HepG2 (cell line): Measurements from ENCODE around the gene SCEL. TPM values are rescaled to one million over a fixed set of nuclear protein-coding genes. Genes with fewer than 3 reads are reported as not detected.

ENCODE experiments used
- ATAC-seq: fragments of 200-7000 bp; cut with Tn5 transposase; 3 replicates; pipeline ENCODE4 v1.9.1; 2020; ENCODE audit warnings: mild to moderate bottlenecking, moderate library complexity
- BruUV-seq: library from RNA; stranded (reverse); fragments of 400-500 nt; replicated peaks from 2 replicates; lab custom pipeline; 2021; lab: Mats Ljungman, UMichigan
- CTCF ChIA-PET: fragments of 300-600 bp; formaldehyde crosslinking; extraction: SDS; loops from one replicate; lab custom pipeline; 2021; ENCODE audit warnings: low total read pairs, inconsistent platforms, low intra/inter-chr PET ratio; lab: Yijun Ruan, JAX
- POLR2A ChIA-PET: fragments of 350-600 bp; sonication (Branson Sonifier 250); formaldehyde crosslinking; loops from one replicate; lab custom pipeline; 2020; ENCODE audit warnings: antibody characterized with exemption, inconsistent platforms; lab: Yijun Ruan, JAX
- DNase-seq: peaks from one replicate; pipeline ENCODE4 v3.0.0-alpha.2; 2015; ENCODE audit warnings: low spot score
- FAIRE-seq: peaks from 3 replicates; lab custom pipeline; 2011; peaks lifted over from hg19 to GRCh38; lab: Jason Lieb, UNC
- H2AFZ ChIP-seq: one replicate; pipeline ENCODE4 v1.6.1; 2011; ENCODE audit warnings: low read length, inconsistent platforms
- H3K27ac ChIP-seq: fragments of 300-600 bp; 3 replicates; pipeline ENCODE4 v1.8.0; 2011; ENCODE audit warnings: mixed run types, mild to moderate bottlenecking, mixed read lengths, low read length, inconsistent platforms; ENCODE audit not compliant: insufficient read depth; ENCODE audit errors: extremely low read length
- H3K27me3 ChIP-seq, 2 experiments: fragments of 200-600 bp in 1 of 2; 2 replicates in 1 of 2; 3 replicates in 1 of 2; pipeline versions ENCODE4 v1.6.0 to v1.8.0; 2011; ENCODE audit warnings: low read length in 2 of 2, mild to moderate bottlenecking in 2 of 2, moderate library complexity in 2 of 2, inconsistent platforms in 1 of 2; ENCODE audit not compliant: insufficient read depth in 2 of 2, control insufficient read depth in 1 of 2
- H3K36me3 ChIP-seq, 2 experiments: fragments of 200-600 bp in 1 of 2; replicated peaks in 1 of 2; 2 replicates in 1 of 2; 3 replicates in 1 of 2; pipeline versions ENCODE4 v1.5.1 to v1.8.0; 2011; ENCODE audit warnings: low read length in 2 of 2, inconsistent platforms in 1 of 2; ENCODE audit not compliant: insufficient read depth in 2 of 2, control insufficient read depth in 1 of 2
- H3K4me1 ChIP-seq: 2 replicates; pipeline ENCODE4 v1.5.1; 2012; ENCODE audit warnings: low read length, inconsistent platforms; ENCODE audit not compliant: insufficient read depth
- H3K4me2 ChIP-seq: 2 replicates; pipeline ENCODE4 v1.6.0; 2011; ENCODE audit warnings: low read depth, low read length, inconsistent platforms
- H3K4me3 ChIP-seq, 3 experiments: fragments of 200-600 bp in 1 of 3; sonication (generic), shearing (Covaris generic) in 1 of 3; replicated peaks in 1 of 3; 2 replicates each; pipeline ENCODE4 v1.5.1; 2011 to 2016; ENCODE audit warnings: low read length in 3 of 3, inconsistent platforms in 2 of 3, low read depth in 2 of 3, mild to moderate bottlenecking in 2 of 3, control low read depth in 1 of 3, mixed read lengths in 1 of 3; ENCODE audit not compliant: insufficient read depth in 1 of 3
- H3K79me2 ChIP-seq: one replicate; pipeline ENCODE4 v1.6.1; 2011; ENCODE audit warnings: low read length, inconsistent platforms; ENCODE audit not compliant: insufficient read depth
- H3K9ac ChIP-seq: 2 replicates; pipeline ENCODE4 v1.6.0; 2011; ENCODE audit warnings: mild to moderate bottlenecking, low read depth, low read length, inconsistent platforms; ENCODE audit not compliant: insufficient read depth
- H3K9me3 ChIP-seq: 2 replicates; pipeline ENCODE4 v1.5.1; 2012; ENCODE audit warnings: mild to moderate bottlenecking, low read length
- H4K20me1 ChIP-seq: 2 replicates; pipeline ENCODE4 v1.6.0; 2011; ENCODE audit warnings: inconsistent platforms, mild to moderate bottlenecking, low read length, moderate library complexity; ENCODE audit not compliant: insufficient read depth
- DNMT3B ChIP-seq: conservative IDR thresholded peaks from 2 replicates; pipeline ENCODE4 v1.6.1; 2016; ENCODE audit warnings: missing biosample characterization, control low read depth
- FOXK2 ChIP-seq: fragments of 450-650 bp; IDR thresholded peaks from 2 replicates; pipeline ENCODE4 v1.6.1; 2016
- SP5 ChIP-seq: IDR thresholded peaks from 2 replicates; pipeline ENCODE4 v1.6.1; 2016; ENCODE audit warnings: low read depth, borderline replicate concordance
- TOE1 ChIP-seq: sonication (generic); formaldehyde crosslinking; IDR thresholded peaks from 2 replicates; pipeline ENCODE4 v1.4.0; 2020; ENCODE audit warnings: mild to moderate bottlenecking, missing genetic modification reagents
- TRIM22 ChIP-seq: fragments of 450-650 bp; IDR thresholded peaks from 2 replicates; pipeline ENCODE4 v1.6.1; 2017
- YY1 ChIP-seq: IDR thresholded peaks from 2 replicates; pipeline ENCODE4 v1.6.1; 2011; ENCODE audit warnings: low read length, low read depth, moderate library complexity, mild to moderate bottlenecking; ENCODE audit not compliant: insufficient read depth, insufficient replicate concordance
- ZBTB7A ChIP-seq: sonication (generic); formaldehyde crosslinking; IDR thresholded peaks from 2 replicates; pipeline ENCODE4 v1.8.0; 2022; ENCODE audit warnings: mild to moderate bottlenecking, missing genetic modification reagents
- ZNF549 ChIP-seq: sonication (generic); formaldehyde crosslinking; IDR thresholded peaks from 2 replicates; pipeline ENCODE4 v1.5.0; 2020; ENCODE audit warnings: missing genetic modification reagents
- ZNF580 ChIP-seq: IDR thresholded peaks from 2 replicates; pipeline ENCODE4 v1.6.1; 2016; ENCODE audit warnings: low read depth, borderline replicate concordance
- WGBS: methylation state at CpG from one replicate; pipeline ENCODE4 v1.1.6; 2017; ENCODE audit warnings: low lambda C conversion rate; 5-methylcytosine and 5-hydroxymethylcytosine counted together
- in situ Hi-C: cut with HindIII; loops from 2 replicates; pipeline ENCODE4 v1.10.0; 2017; ENCODE audit warnings: low pct_unique_long_range_greater_than_20kb; ENCODE audit not compliant: extremely low pct_ligation_motif_present
- intact Hi-C: fragments of 100-400 bp; cut with micrococcal nuclease; formaldehyde crosslinking; loops from one replicate; pipeline ENCODE4 v1.10.0; 2022; ENCODE audit not compliant: unreplicated experiment
- polyA plus RNA-seq, 8 experiments: library from polyadenylated mRNA; depleted of rRNA in 3 of 8; stranded (reverse) in 7 of 8; unstranded in 1 of 8; fragments of >200 nt; fragmentation: Illumina TruSeq in 4 of 8; extraction: Trizol in 4 of 8; gene quantifications; 2 replicates each; pipeline versions ENCODE4 v1.2.1 to v1.2.3, GENCODE V29; 2011 to 2016; ENCODE audit warnings: low read depth in 4 of 8, missing spikeins in 1 of 8, mixed read lengths in 1 of 8; ENCODE audit not compliant: insufficient read depth in 1 of 8
- total RNA-seq, 5 experiments: library from RNA; depleted of rRNA; stranded (reverse); fragments of >200 nt; fragmentation: Illumina TruSeq; extraction: Trizol; gene quantifications; 2 replicates each; pipeline ENCODE4 v1.2.3, GENCODE V29; 2016; ENCODE audit warnings: low read depth in 1 of 5
- TF ChIP-seq, protein P1 (sequence below): sonication (generic); formaldehyde crosslinking; IDR thresholded peaks from 2 replicates; pipeline ENCODE4 v1.5.0; 2020; ENCODE audit warnings: mild to moderate bottlenecking, missing genetic modification reagents, moderate library complexity
- TF ChIP-seq, protein P2 (sequence below): IDR thresholded peaks from 2 replicates; pipeline ENCODE4 v1.6.1; 2018; ENCODE audit warnings: missing genetic modification reagents, mild to moderate bottlenecking, missing compliant biosample characterization
- TF ChIP-seq, protein P3 (sequence below): sonication (generic); formaldehyde crosslinking; IDR thresholded peaks from 2 replicates; pipeline ENCODE4 v1.4.0; 2020; ENCODE audit warnings: missing genetic modification reagents, borderline replicate concordance

Gene SCEL
- total and polyA plus RNA-seq, 2 of the 13 experiments (the other 11 are each of a cell fraction or from before 2014, with no cell fraction given) = not detected

GRCh38 chr13:77492982-77493381, 42.5 kb upstream of the SCEL start:
- DNase-seq = peak; percentile 4
- TF ChIP-seq ZNF580 (CRISPR knock-in tag) = no peak
- TF ChIP-seq, protein P1, sequence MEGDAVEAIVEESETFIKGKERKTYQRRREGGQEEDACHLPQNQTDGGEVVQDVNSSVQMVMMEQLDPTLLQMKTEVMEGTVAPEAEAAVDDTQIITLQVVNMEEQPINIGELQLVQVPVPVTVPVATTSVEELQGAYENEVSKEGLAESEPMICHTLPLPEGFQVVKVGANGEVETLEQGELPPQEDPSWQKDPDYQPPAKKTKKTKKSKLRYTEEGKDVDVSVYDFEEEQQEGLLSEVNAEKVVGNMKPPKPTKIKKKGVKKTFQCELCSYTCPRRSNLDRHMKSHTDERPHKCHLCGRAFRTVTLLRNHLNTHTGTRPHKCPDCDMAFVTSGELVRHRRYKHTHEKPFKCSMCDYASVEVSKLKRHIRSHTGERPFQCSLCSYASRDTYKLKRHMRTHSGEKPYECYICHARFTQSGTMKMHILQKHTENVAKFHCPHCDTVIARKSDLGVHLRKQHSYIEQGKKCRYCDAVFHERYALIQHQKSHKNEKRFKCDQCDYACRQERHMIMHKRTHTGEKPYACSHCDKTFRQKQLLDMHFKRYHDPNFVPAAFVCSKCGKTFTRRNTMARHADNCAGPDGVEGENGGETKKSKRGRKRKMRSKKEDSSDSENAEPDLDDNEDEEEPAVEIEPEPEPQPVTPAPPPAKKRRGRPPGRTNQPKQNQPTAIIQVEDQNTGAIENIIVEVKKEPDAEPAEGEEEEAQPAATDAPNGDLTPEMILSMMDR = 0 out of 2 replicates have a peak, but pooled peaks have one; percentile 17
- Histone ChIP-seq H3K4me3 (no peak overlapping the region), H3K79me2 (no peaks in the 10 kb centered on the region), H3K4me2 (no peak overlapping the region), H3K36me3 (no peaks in the 10 kb centered on the region), H3K27ac (no peak overlapping the region), H2AFZ (no peak overlapping the region), H3K4me1 (no peaks in the 10 kb centered on the region), H3K9ac (no peak overlapping the region), H3K27me3 (no peaks in the 10 kb centered on the region; a peak in 2 of 5 replicates), H3K9me3 (no peaks in the 10 kb centered on the region), H4K20me1 (no peaks in the 10 kb centered on the region)
- intact Hi-C loops (no loop called here), in situ Hi-C loops (no loop called here)
- ATAC-seq = peak; percentile 67
- no TSS peak for BruUV-seq
- POLR2A ChIA-PET = no interaction called here
- WGBS = 0% methylated on average over 1 of the region's 1 CpG
- CTCF ChIA-PET = no interaction called here
- FAIRE-seq = no peak

DNA sequence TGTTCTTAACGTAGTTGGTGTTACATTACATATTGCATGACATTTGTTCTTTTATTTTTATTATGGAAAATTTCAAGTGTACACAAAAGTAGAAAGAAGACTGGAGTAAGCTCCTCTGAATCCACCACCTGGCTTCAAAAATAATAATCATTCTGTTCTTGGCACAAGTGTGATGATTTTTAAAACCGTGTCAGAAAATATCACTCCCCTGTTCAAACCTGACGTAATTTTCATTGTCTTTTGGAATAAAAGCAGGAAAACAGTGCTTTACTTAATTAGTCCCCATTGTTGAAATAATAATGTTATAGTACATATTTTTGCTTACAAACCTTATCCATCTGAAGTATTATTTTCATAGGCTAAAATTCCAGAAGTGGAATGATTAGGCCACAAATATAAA, 41.3 kb upstream of the SCEL start:
- Histone ChIP-seq H3K4me1 (no peaks in the 10 kb centered on the region), H3K9ac (no peak overlapping the region), H3K4me2 (no peak overlapping the region), H2AFZ (no peak overlapping the region), H3K9me3 (no peaks in the 10 kb centered on the region), H3K4me3 (no peak overlapping the region), H3K27me3 (no peaks in the 10 kb centered on the region; a peak in 2 of 5 replicates), H3K79me2 (no peaks in the 10 kb centered on the region), H4K20me1 (no peaks in the 10 kb centered on the region), H3K27ac (no peak overlapping the region), H3K36me3 (no peaks in the 10 kb centered on the region)
- BruUV-seq = no TSS peak
- FAIRE-seq = no peak
- in situ Hi-C loops = no loop called here
- CTCF ChIA-PET = no interaction called here
- intact Hi-C loops = no loop called here
- ATAC-seq = no peak
- POLR2A ChIA-PET = no interaction called here
- 4% methylated on average over 3 of the region's 3 CpGs for WGBS
- DNase-seq = no peak
- TF ChIP-seq TRIM22 (no peak), SP5 (CRISPR knock-in tag) (no peak), ZNF549 (CRISPR knock-in tag) (no peak), YY1 (no peak), TOE1 (no peak), FOXK2 (no peak), ZBTB7A (CRISPR knock-in tag) (no peak), DNMT3B (no peak)
- TF ChIP-seq, protein P2, sequence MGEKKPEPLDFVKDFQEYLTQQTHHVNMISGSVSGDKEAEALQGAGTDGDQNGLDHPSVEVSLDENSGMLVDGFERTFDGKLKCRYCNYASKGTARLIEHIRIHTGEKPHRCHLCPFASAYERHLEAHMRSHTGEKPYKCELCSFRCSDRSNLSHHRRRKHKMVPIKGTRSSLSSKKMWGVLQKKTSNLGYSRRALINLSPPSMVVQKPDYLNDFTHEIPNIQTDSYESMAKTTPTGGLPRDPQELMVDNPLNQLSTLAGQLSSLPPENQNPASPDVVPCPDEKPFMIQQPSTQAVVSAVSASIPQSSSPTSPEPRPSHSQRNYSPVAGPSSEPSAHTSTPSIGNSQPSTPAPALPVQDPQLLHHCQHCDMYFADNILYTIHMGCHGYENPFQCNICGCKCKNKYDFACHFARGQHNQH = no peak
- TF ChIP-seq, protein P3, sequence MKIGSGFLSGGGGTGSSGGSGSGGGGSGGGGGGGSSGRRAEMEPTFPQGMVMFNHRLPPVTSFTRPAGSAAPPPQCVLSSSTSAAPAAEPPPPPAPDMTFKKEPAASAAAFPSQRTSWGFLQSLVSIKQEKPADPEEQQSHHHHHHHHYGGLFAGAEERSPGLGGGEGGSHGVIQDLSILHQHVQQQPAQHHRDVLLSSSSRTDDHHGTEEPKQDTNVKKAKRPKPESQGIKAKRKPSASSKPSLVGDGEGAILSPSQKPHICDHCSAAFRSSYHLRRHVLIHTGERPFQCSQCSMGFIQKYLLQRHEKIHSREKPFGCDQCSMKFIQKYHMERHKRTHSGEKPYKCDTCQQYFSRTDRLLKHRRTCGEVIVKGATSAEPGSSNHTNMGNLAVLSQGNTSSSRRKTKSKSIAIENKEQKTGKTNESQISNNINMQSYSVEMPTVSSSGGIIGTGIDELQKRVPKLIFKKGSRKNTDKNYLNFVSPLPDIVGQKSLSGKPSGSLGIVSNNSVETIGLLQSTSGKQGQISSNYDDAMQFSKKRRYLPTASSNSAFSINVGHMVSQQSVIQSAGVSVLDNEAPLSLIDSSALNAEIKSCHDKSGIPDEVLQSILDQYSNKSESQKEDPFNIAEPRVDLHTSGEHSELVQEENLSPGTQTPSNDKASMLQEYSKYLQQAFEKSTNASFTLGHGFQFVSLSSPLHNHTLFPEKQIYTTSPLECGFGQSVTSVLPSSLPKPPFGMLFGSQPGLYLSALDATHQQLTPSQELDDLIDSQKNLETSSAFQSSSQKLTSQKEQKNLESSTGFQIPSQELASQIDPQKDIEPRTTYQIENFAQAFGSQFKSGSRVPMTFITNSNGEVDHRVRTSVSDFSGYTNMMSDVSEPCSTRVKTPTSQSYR (CRISPR knock-in tag) = no peak
